IMR-90 (cell line): ENCODE results near the gene OR5P2. TPM values are rescaled to one million over a fixed set of nuclear protein-coding genes. Genes with fewer than 3 reads are reported as not detected.

Experiments used
- ATAC-seq: fragments of 200-7000 bp; cut with Tn5 transposase; 2 replicates; pipeline ENCODE4 v1.9.1; 2020; ENCODE audit warnings: low read depth, mild to moderate bottlenecking, moderate library complexity
- BruUV-seq: library from RNA; stranded (reverse); fragments of 400-500 nt; replicated peaks from 2 replicates; lab custom pipeline; 2021; lab: Mats Ljungman, UMichigan
- CTCF ChIA-PET: fragments of 300-600 bp; formaldehyde crosslinking; extraction: SDS; loops from one replicate; lab custom pipeline; 2021; ENCODE audit warnings: antibody characterized with exemption; lab: Yijun Ruan, JAX
- POLR2A ChIA-PET: fragments of 300-600 bp; sonication (Branson Sonifier 250); formaldehyde crosslinking; loops from one replicate; lab custom pipeline; 2022; ENCODE audit warnings: antibody characterized with exemption; ENCODE audit not compliant: unreplicated experiment; lab: Charles Lee
- DNase-seq: peaks from one replicate; pipeline ENCODE4 v3.0.0; 2013
- H2AFZ ChIP-seq: replicated peaks from 2 replicates; pipeline ENCODE3; 2013; ENCODE audit warnings: low read length, mild to moderate bottlenecking; ENCODE audit not compliant: poor library complexity
- H2AK5ac ChIP-seq: 2 replicates; pipeline ENCODE4 v1.6.1; 2013; ENCODE audit warnings: low read depth, low read length, inconsistent platforms
- H2AK9ac ChIP-seq: replicated peaks from 2 replicates; pipeline ENCODE3; 2013; ENCODE audit warnings: mild to moderate bottlenecking, low read depth, low read length, moderate library complexity; ENCODE audit not compliant: poor library complexity
- H2BK120ac ChIP-seq: 2 replicates; pipeline ENCODE4 v1.6.1; 2013; ENCODE audit warnings: low read depth, low read length, inconsistent platforms
- H2BK15ac ChIP-seq: 3 replicates; pipeline ENCODE4 v1.6.1; 2013; ENCODE audit warnings: low read depth, low read length, inconsistent platforms
- H2BK20ac ChIP-seq: 2 replicates; pipeline ENCODE4 v1.6.1; 2013; ENCODE audit warnings: low read depth, mild to moderate bottlenecking, inconsistent platforms, low read length, moderate library complexity
- H2BK5ac ChIP-seq: 2 replicates; pipeline ENCODE4 v1.6.1; 2013; ENCODE audit warnings: mild to moderate bottlenecking, low read depth, low read length, inconsistent platforms; ENCODE audit not compliant: poor library complexity, severe bottlenecking
- H3K14ac ChIP-seq: replicated peaks from 2 replicates; pipeline ENCODE4 v1.6.1; 2013; ENCODE audit warnings: low read depth, low read length, inconsistent platforms
- H3K18ac ChIP-seq: 2 replicates; pipeline ENCODE4 v1.6.1; 2013; ENCODE audit warnings: low read depth, low read length, control low read depth
- H3K23ac ChIP-seq: 2 replicates; pipeline ENCODE4 v1.6.1; 2013; ENCODE audit warnings: low read depth, low read length, inconsistent platforms
- H3K27ac ChIP-seq: 2 replicates; pipeline ENCODE4 v1.5.1; 2013; ENCODE audit warnings: mild to moderate bottlenecking, control low read depth, low read length; ENCODE audit not compliant: insufficient read depth
- H3K27me3 ChIP-seq: 2 replicates; pipeline ENCODE4 v1.6.1; 2013; ENCODE audit warnings: low read length; ENCODE audit not compliant: control insufficient read depth, insufficient read depth
- H3K36me3 ChIP-seq: 2 replicates; pipeline ENCODE4 v1.6.1; 2013; ENCODE audit warnings: low read length, mixed read lengths; ENCODE audit not compliant: control insufficient read depth, insufficient read depth
- H3K4ac ChIP-seq: 2 replicates; pipeline ENCODE4 v1.6.1; 2013; ENCODE audit warnings: low read depth, low read length, inconsistent platforms
- H3K4me1 ChIP-seq: 2 replicates; pipeline ENCODE4 v1.6.1; 2013; ENCODE audit warnings: low read length, mixed read lengths; ENCODE audit not compliant: control insufficient read depth, insufficient read depth
- H3K4me2 ChIP-seq: 2 replicates; pipeline ENCODE4 v1.6.1; 2013; ENCODE audit warnings: low read depth, mild to moderate bottlenecking, control low read depth, low read length, moderate library complexity
- H3K4me3 ChIP-seq: 2 replicates; pipeline ENCODE4 v1.5.1; 2013; ENCODE audit warnings: low read depth, mild to moderate bottlenecking, control low read depth, low read length, moderate library complexity; ENCODE audit not compliant: insufficient read depth
- H3K56ac ChIP-seq: 2 replicates; pipeline ENCODE4 v1.6.1; 2013; ENCODE audit warnings: low read length, inconsistent platforms; ENCODE audit not compliant: insufficient read depth; ENCODE audit errors: extremely low read depth
- H3K79me1 ChIP-seq, 2 experiments: 2 replicates each; pipeline ENCODE4 v1.6.1; 2013; ENCODE audit warnings: low read length in 2 of 2, inconsistent platforms in 1 of 2, low read depth in 1 of 2
- H3K9ac ChIP-seq: 2 replicates; pipeline ENCODE4 v1.6.1; 2013; ENCODE audit warnings: low read depth, low read length, control low read depth
- H3K9me1 ChIP-seq: 2 replicates; pipeline ENCODE4 v1.6.1; 2013; ENCODE audit warnings: low read length, inconsistent platforms; ENCODE audit not compliant: insufficient read depth
- H3K9me3 ChIP-seq: 2 replicates; pipeline ENCODE4 v1.6.1; 2013; ENCODE audit warnings: low read length; ENCODE audit not compliant: control insufficient read depth, insufficient read depth
- H4K20me1 ChIP-seq: 2 replicates; pipeline ENCODE4 v1.6.1; 2013; ENCODE audit warnings: low read length, inconsistent platforms; ENCODE audit not compliant: insufficient read depth
- H4K5ac ChIP-seq: 2 replicates; pipeline ENCODE4 v1.6.1; 2013; ENCODE audit warnings: mild to moderate bottlenecking, low read depth, low read length, control low read depth
- H4K8ac ChIP-seq, 2 experiments: 2 replicates each; pipeline ENCODE4 v1.6.1; 2013; ENCODE audit warnings: low read depth in 2 of 2, low read length in 2 of 2, control low read depth in 1 of 2, inconsistent platforms in 1 of 2
- H4K91ac ChIP-seq: 2 replicates; pipeline ENCODE4 v1.6.1; 2013; ENCODE audit warnings: low read depth, low read length, inconsistent platforms; ENCODE audit not compliant: insufficient read depth
- BHLHE40 ChIP-seq: fragments of 150-350 bp; IDR thresholded peaks from 2 replicates; pipeline ENCODE4 v1.6.1; 2016; ENCODE audit warnings: mild to moderate bottlenecking, low read depth, low read length
- WGBS, 2 experiments: methylation state at CpG; one replicate each; pipeline versions ENCODE4 v1.1.5 to v1.1.7; 2013; ENCODE audit warnings: missing lambda C conversion rate in 2 of 2; ENCODE audit not compliant: insufficient read length in 1 of 2; ENCODE audit errors: extremely low coverage in 2 of 2; 5-methylcytosine and 5-hydroxymethylcytosine counted together
- dilution Hi-C: fragments of 300-500 bp; cut with HindIII; formaldehyde crosslinking; loops from one replicate; pipeline ENCODE4 v1.14.3; 2018; ENCODE audit warnings: low sequenced_read_pairs; ENCODE audit not compliant: unreplicated experiment
- in situ Hi-C: fragments of 300-500 bp; cut with MboI; formaldehyde crosslinking; loops from 3 replicates; pipeline ENCODE4 v1.14.3; 2019; ENCODE audit warnings: low sequenced_read_pairs, inconsistent platforms, mixed read lengths
- intact Hi-C: fragments of 100-400 bp; cut with micrococcal nuclease; formaldehyde crosslinking; loops from 2 replicates; pipeline ENCODE4 v1.10.0; 2022
- polyA plus RNA-seq, 3 experiments: library from polyadenylated mRNA; depleted of rRNA; stranded (reverse); fragments of >200 nt; gene quantifications; 2 replicates each; pipeline ENCODE4 v1.2.3, GENCODE V29; 2012; ENCODE audit warnings: low replicate concordance in 1 of 3
- total RNA-seq: library from RNA; depleted of rRNA; stranded (reverse); fragments of >200 nt; gene quantifications from 2 replicates; pipeline ENCODE4 v1.2.3, GENCODE V29; 2012

The OR5P2 gene
- total and polyA plus RNA-seq, 2 of the 4 experiments (the other 2 are of a cell fraction) = not detected

DNA sequence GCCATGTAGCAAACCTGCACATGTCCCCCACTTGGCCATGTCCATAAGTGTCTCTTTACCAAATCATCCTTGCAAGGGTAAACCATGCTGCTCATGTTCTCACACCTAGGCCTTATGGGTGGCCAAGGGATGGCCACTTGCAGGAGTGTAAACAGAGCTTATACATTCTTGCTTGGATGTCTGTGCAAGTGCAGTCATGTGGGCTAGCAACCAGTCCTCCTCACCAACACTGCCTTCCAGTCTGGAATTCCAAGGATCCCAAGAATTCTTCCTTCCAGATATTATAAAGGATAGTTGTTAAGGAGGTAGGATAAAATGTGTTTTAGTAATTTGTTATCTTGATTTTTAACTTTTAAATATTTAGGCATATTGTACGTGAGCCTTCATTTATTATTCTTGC is 47.8 kb upstream of the OR5P2 start:
- no CpG with 5 or more reads among the region's 1 CpG for WGBS, 2 experiments
- Histone ChIP-seq H2AFZ (no peak overlapping the region), H3K4ac (no peak overlapping the region), H3K4me1 (no peaks in the 10 kb centered on the region), H3K79me1 (no peaks in the 10 kb centered on the region), H2AK9ac (no peak overlapping the region), H4K91ac (no peak overlapping the region), H3K36me3 (no peaks in the 10 kb centered on the region), H4K20me1 (no peaks in the 10 kb centered on the region), H3K4me3 (no peak overlapping the region), H3K9me1 (no peaks in the 10 kb centered on the region), H3K14ac (no peak overlapping the region), H3K18ac (no peak overlapping the region), H2BK20ac (no peak overlapping the region), H3K9me3 (no peaks in the 10 kb centered on the region), H4K5ac (no peak overlapping the region), H4K8ac (no peak overlapping the region), H3K27me3 (peaks cover 2% of the 10 kb centered on the region; the same call in 1 of the 2 replicates), H2BK5ac (no peak overlapping the region), H3K56ac (no peak overlapping the region), H3K27ac (no peak overlapping the region), H2BK120ac (no peak overlapping the region), H3K4me2 (no peak overlapping the region), H3K9ac (no peak overlapping the region), H2AK5ac (no peak overlapping the region), H3K23ac (no peak overlapping the region), H2BK15ac (no peak overlapping the region)
- in situ Hi-C loops (no loop called here), intact Hi-C loops (no loop called here), dilution Hi-C loops (no loop called here)
- POLR2A ChIA-PET = no interaction called here
- no peak for TF ChIP-seq BHLHE40
- BruUV-seq = no TSS peak
- no peak for DNase-seq
- CTCF ChIA-PET = no interaction called here
- ATAC-seq = no peak
